ENCODE data around the gene RYK. TPM values are rescaled to one million over a fixed set of nuclear protein-coding genes. Genes with fewer than 3 reads are reported as not detected.

The RYK gene
- total RNA-seq, 1 experiment from 2014 or later, result 55.2 TPM

- TF ChIP-seq TCF7L2 (IDR thresholded peaks at IDR 0.05; ENCODE audit: borderline replicate concordance, extremely low read depth, insufficient read depth, insufficient read length), result no peak
- no peak for TF ChIP-seq ZFX (IDR thresholded peaks at IDR 0.05)
These were observed 23.9 kb upstream of the RYK start (continued) for GRCh38 chr3:134274571-134274970.

GRCh38 chr3:134267996-134268395 is 17.3 kb upstream of the RYK start:
- H3K9ac ChIP-seq (ENCODE audit: low read length), result no peak overlapping the region
- intact Hi-C loops (cut with micrococcal nuclease), result no loop called here
- CTCF ChIA-PET, result no interaction called here
- H3K9me2 ChIP-seq (ENCODE audit: insufficient read depth), result no peaks in the 10 kb centered on the region
- no peaks in the 10 kb centered on the region for H3K36me3 ChIP-seq (ENCODE audit: control insufficient read depth in 1 of 2, insufficient read depth in 2 of 2, low read length in 2 of 2)
- H3K4me2 ChIP-seq (ENCODE audit: low read length), result no peak overlapping the region
- no peak overlapping the region for H3K27ac ChIP-seq (ENCODE audit: low read depth, low read length)
- no peaks in the 10 kb centered on the region for H3K4me1 ChIP-seq (ENCODE audit: control insufficient read depth in 1 of 2, insufficient read depth in 2 of 2, low read length in 2 of 2)
- POLR2A ChIA-PET, result no interaction called here
- RAD21 ChIA-PET (ENCODE audit: low non-redundant PET in 1 of 2, low total read pairs in 2 of 2, uncharacterized antibody in 2 of 2, unreplicated experiment in 2 of 2), result no interaction called here
- H3K79me2 ChIP-seq (ENCODE audit: insufficient read depth, low read length), result no peaks in the 10 kb centered on the region
- ATAC-seq (no peak), DNase-seq (ENCODE audit: low read depth, low spot score) (no peak)
- H3K9me3 ChIP-seq (ENCODE audit: control insufficient read depth in 1 of 2, insufficient read depth in 1 of 2, low read depth in 1 of 2, low read length in 2 of 2), result no peaks in the 10 kb centered on the region
- BruUV-seq (replicated peaks), result no TSS peak
- TF ChIP-seq CTCF (IDR thresholded peaks at IDR 0.05 in 2 of 3, conservative IDR thresholded peaks at IDR 0.05 in 1 of 3; ENCODE audit: borderline replicate concordance in 1 of 3, insufficient read depth in 1 of 3, low read depth in 2 of 3, low read length in 2 of 3) (no peak), ZNF274 (IDR thresholded peaks at IDR 0.05; ENCODE audit: low read depth, low read length) (no peak), ZBTB33 (IDR thresholded peaks at IDR 0.05; ENCODE audit: extremely low read depth, insufficient replicate concordance, low read length) (no peak), POLR2A (IDR thresholded peaks at IDR 0.05; ENCODE audit: borderline replicate concordance, extremely low read depth, insufficient read depth, insufficient read length) (no peak), SRF (IDR thresholded peaks at IDR 0.05; ENCODE audit: low read depth) (no peak)
- no peaks in the 10 kb centered on the region for H4K20me1 ChIP-seq (ENCODE audit: insufficient read depth)
- H3K27me3 ChIP-seq (ENCODE audit: insufficient read depth, low read length), result no peaks in the 10 kb centered on the region
- H2AFZ ChIP-seq (ENCODE audit: low read depth, low read length, poor library complexity, severe bottlenecking), result no peak overlapping the region
- no peak overlapping the region for H3K4me3 ChIP-seq (replicated peaks in 1 of 2; ENCODE audit: low read depth in 1 of 2, low read length in 2 of 2)

All from HCT116 (cell line).